AG04450 (cell line): ENCODE data around the gene CATSPERZ. TPM values are rescaled to one million over a fixed set of nuclear protein-coding genes. Genes with fewer than 3 reads are reported as not detected.
A peak's percentile ranks its signal among the peaks of the same experiment; 100 is the strongest.

Experiments used
- CTCF ChIA-PET: fragments of 300-600, 350-600 bp; formaldehyde crosslinking; extraction: SDS; loops from one replicate; lab custom pipeline; 2022; ENCODE audit warnings: antibody characterized with exemption, inconsistent platforms; lab: Charles Lee
- POLR2A ChIA-PET: fragments of 350-600 bp; formaldehyde crosslinking; extraction: SDS; loops from one replicate; lab custom pipeline; 2021; ENCODE audit warnings: antibody characterized with exemption, inconsistent platforms; lab: Yijun Ruan, JAX
- DNase-seq: peaks from one replicate; pipeline ENCODE4 v3.0.0-alpha.2; 2011; ENCODE audit warnings: low read depth, low spot score
- H3K27ac ChIP-seq: one replicate; pipeline ENCODE4 v1.5.1; 2012; ENCODE audit warnings: low read depth, low read length, control low read depth
- H3K27me3 ChIP-seq: one replicate; pipeline ENCODE4 v1.6.0; 2012; ENCODE audit warnings: low read length; ENCODE audit not compliant: control insufficient read depth, insufficient read depth
- H3K4me3 ChIP-seq: 2 replicates; pipeline ENCODE4 v1.5.1; 2011; ENCODE audit warnings: mild to moderate bottlenecking, low read depth, low read length, control low read depth
- H3K9me3 ChIP-seq: 2 replicates; pipeline ENCODE4 v1.5.1; 2012; ENCODE audit warnings: low read length; ENCODE audit not compliant: control insufficient read depth, insufficient read depth
- CTCF ChIP-seq: IDR thresholded peaks from 2 replicates; pipeline ENCODE4 v1.5.1; 2011; ENCODE audit warnings: low read depth, low read length, control low read depth, inconsistent platforms
- polyA plus RNA-seq: library from polyadenylated mRNA; depleted of rRNA; stranded (reverse); fragments of >200 nt; gene quantifications from 2 replicates; pipeline ENCODE4 v1.2.3, GENCODE V29; 2011

CATSPERZ gene
- polyA plus RNA-seq, 1 experiment: not detected

GRCh38 chr11:64316672-64317324 is 16.6 kb downstream of the CATSPERZ start:
- no peak for DNase-seq
- ChIA-PET CTCF (interaction anchor here (1.2 to 2.5 kb wide), 7 partner anchors 12 to 133 kb away, joined by 4 to 38 read pairs (median 7); no protein-coding TSS in a partner anchor), POLR2A (interaction anchor here (0.6 to 1.9 kb wide), 11 partner anchors 8 to 135 kb away, joined by 3 to 10 read pairs (median 4); partner anchors contain the start of gene ESRRA)
- peak overlapping the region; percentile 90 for H3K4me3 ChIP-seq
- H3K27me3 ChIP-seq: no peaks in the 10 kb centered on the region
- no peak for TF ChIP-seq CTCF
- peak overlapping the region; percentile 96 for H3K27ac ChIP-seq
- H3K9me3 ChIP-seq: no peaks in the 10 kb centered on the region; the same call in 1 of the 2 replicates

- ChIA-PET CTCF (interaction anchor here (0.5 to 2.5 kb wide), 11 partner anchors 13 to 261 kb away, joined by 3 to 38 read pairs (median 4); no protein-coding TSS in a partner anchor), POLR2A (interaction anchor here (0.6 to 1.9 kb wide), 16 partner anchors 9 to 136 kb away, joined by 3 to 10 read pairs (median 4); partner anchors contain the start of genes ESRRA and STIP1)
- peak within 1 kb of the TSS; percentile 96 for H3K27ac ChIP-seq
- H3K27me3 ChIP-seq: no peaks in the 10 kb centered on the region
- no peak; the same call in 1 of the 2 replicates for TF ChIP-seq CTCF
- peak; percentile 92 for DNase-seq
- H3K9me3 ChIP-seq: no peaks in the 10 kb centered on the region; the same call in 1 of the 2 replicates
- peak within 1 kb of the TSS; percentile 90 for H3K4me3 ChIP-seq
Observed at GRCh38 chr11:64317325-64317960, 17.3 kb downstream of the CATSPERZ start, which contains the start of gene TRMT112. Gene TRMT112, minus strand, starts transcription at chr11:64317559. Its CDS starts 33 bp downstream, at chr11:64317526.

- POLR2A ChIA-PET: interaction anchor here (0.7 to 1.9 kb wide), 16 partner anchors 9 to 1319 kb away, joined by 3 to 10 read pairs (median 4); partner anchors contain the start of genes ESRRA and STIP1
- no peaks in the 10 kb centered on the region for H3K27me3 ChIP-seq
- peak within 1 kb of the TSS; percentile 90 for H3K4me3 ChIP-seq
- peak; percentile 12; the same call in 1 of the 2 replicates for TF ChIP-seq CTCF
- no peaks in the 10 kb centered on the region; the same call in 1 of the 2 replicates for H3K9me3 ChIP-seq
- DNase-seq: peak; percentile 85
- CTCF ChIA-PET: interaction anchor here (0.5 to 2.5 kb wide), 12 partner anchors 13 to 260 kb away, joined by 3 to 38 read pairs (median 4); no protein-coding TSS in a partner anchor
- peak within 1 kb of the TSS; percentile 96 for H3K27ac ChIP-seq
Observed at GRCh38 chr11:64317961-64318765, 18.0 kb downstream of the CATSPERZ start, which contains the start of gene PRDX5. Gene PRDX5, plus strand, starts transcription at chr11:64318121. Its CDS starts 95 bp downstream, at chr11:64318216.

- ChIA-PET POLR2A (interaction anchor here (0.7 kb wide), 1 partner anchor 1318 kb away, joined by 3 read pairs; no protein-coding TSS in a partner anchor), CTCF (interaction anchor here (0.7 to 2.5 kb wide), 4 partner anchors 12 to 37 kb away, joined by 4 to 38 read pairs (median 18); no protein-coding TSS in a partner anchor)
- Histone ChIP-seq H3K27ac (no peak overlapping the region), H3K27me3 (no peaks in the 10 kb centered on the region), H3K4me3 (peak overlapping the region; percentile 90), H3K9me3 (no peaks in the 10 kb centered on the region; the same call in 1 of the 2 replicates)
- no peak for DNase-seq
- no peak for TF ChIP-seq CTCF
Observed at GRCh38 chr11:64318766-64319761, 18.9 kb downstream of the CATSPERZ start.
